Measurements from ENCODE around the gene POU2AF2.

The POU2AF2 gene

DNA sequence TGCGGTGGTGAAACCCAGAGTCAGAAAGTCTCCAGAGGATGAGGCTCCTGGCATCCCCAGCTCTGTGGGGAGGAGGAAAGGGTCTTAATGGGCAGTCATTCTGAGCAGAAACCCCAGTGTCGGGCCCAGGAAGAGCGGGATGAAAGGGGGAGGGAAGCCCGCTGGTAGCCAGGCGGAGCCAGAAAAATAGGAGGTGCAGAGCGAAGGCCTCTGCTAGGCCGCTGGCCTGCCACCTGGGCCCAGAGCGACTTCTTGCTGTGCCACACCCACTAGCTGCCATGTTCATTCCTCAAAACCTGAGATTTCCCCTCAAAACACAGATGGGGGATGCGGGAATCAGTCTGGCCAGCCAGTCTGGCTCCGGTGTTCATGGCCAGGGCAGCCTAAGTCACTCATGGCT, 52.2 kb downstream of the POU2AF2 start:
- Histone ChIP-seq H3K27ac (no peak overlapping the region), H3K9me3 (ENCODE audit: severe bottlenecking) (no peaks in the 10 kb centered on the region), H3K36me3 (no peaks in the 10 kb centered on the region), H3K27me3 (ENCODE audit: insufficient read depth, low read depth, severe bottlenecking) (no peaks in the 10 kb centered on the region), H3K4me3 (ENCODE audit: low read depth, low read length) (no peak overlapping the region)
- no peak for DNase-seq
- TF ChIP-seq, protein P1, sequence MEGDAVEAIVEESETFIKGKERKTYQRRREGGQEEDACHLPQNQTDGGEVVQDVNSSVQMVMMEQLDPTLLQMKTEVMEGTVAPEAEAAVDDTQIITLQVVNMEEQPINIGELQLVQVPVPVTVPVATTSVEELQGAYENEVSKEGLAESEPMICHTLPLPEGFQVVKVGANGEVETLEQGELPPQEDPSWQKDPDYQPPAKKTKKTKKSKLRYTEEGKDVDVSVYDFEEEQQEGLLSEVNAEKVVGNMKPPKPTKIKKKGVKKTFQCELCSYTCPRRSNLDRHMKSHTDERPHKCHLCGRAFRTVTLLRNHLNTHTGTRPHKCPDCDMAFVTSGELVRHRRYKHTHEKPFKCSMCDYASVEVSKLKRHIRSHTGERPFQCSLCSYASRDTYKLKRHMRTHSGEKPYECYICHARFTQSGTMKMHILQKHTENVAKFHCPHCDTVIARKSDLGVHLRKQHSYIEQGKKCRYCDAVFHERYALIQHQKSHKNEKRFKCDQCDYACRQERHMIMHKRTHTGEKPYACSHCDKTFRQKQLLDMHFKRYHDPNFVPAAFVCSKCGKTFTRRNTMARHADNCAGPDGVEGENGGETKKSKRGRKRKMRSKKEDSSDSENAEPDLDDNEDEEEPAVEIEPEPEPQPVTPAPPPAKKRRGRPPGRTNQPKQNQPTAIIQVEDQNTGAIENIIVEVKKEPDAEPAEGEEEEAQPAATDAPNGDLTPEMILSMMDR (IDR thresholded peaks at IDR 0.05; ENCODE audit: low read depth, low read length) = no peak

DNA sequence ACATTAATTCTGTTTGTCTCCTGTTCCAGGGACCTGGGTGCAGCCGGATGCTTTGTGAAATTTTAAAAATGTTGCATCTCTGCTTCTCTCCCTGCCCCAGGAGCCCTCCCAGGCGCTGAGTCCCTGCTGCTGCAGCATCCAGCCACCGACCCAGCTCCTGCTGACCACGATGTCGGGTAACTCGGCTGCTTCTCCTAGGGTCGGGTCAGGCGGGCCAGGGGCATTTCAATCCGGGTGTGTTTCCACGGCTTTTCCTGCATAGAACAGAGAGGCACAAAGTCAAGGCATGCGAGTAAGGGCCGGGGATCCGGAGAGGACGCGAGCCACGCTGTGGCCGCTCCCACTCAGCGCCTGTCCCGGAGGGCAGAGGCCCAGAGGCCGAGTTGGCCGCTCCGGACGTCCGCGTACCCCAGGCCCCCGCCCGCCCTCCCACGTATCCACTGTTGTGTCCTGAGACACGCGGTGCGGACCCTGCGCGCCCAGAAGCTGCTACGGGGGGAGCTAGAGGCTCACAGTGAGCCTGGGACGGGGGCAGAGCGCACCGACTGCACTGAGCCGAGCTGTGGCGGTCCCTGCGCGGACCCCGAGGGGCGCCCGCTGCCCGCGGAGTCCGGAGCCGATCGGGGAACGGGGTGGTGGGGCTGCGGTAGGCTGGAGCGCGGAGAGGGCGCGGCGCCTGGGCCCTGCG, 53.0 kb downstream of the POU2AF2 start, which contains the start of gene POU2AF3:
POU2AF3 (plus strand) TSS at position 134 of the 688 bp plus-strand sequence; CDS start at position 170, 36 bp downstream.
- TF ChIP-seq, protein P1 (IDR thresholded peaks at IDR 0.05; ENCODE audit: low read depth, low read length) = no peak
- H3K27me3 ChIP-seq (ENCODE audit: insufficient read depth, low read depth, severe bottlenecking) = no peaks in the 10 kb centered on the region
- peak within 1 kb of the TSS; percentile 27; the same call in 1 of the 2 replicates for H3K27ac ChIP-seq

DNA sequence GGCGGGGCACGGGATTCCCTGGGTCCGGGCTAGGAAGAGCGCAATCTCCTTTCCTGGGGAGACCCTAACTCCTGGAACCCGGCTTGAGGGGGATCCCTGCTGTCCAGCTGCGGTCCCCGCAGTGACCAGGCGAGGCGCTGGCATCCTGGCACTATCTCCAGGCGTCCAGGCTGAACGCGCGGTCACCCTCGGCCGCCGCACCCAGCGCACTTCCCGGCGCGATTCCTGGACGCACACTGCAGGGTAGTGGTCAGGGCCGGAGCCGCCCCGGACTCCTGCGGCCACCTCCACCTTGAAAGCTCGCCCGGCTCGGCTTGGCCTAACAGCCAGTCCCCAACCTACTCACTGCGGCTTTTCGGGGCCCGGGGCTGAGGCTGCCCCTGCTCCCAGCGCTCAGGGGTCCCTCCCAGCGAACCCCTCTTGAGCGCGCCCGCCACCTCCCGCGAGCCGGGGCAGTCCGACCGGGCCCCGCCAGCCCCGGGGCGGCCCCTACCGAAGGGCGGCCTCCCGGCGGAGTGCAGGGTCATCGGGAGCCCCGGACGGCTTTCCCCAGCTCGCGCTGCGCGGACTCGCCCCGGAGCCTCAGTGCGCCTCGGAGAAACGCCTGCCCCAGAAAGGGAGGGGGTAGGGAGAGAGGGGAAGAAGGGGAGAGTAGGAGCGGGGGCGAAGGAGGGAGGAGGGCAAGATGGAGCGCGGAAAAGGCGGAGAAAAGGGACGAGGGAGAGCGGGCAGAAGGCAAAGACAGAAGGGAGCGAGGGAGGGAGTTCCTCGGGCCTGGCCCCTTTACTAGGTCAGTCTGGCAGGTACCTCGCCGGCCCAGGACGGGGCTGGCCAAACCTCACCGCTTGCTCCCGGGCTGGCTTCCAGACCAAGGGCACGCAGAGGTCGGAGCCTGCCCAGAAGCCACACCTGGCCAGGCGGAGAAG, 53.8 kb downstream of the POU2AF2 start:
- H3K27me3 ChIP-seq (ENCODE audit: insufficient read depth, low read depth, severe bottlenecking) = no peaks in the 10 kb centered on the region
- H3K4me3 ChIP-seq (ENCODE audit: low read depth, low read length) = peak overlapping the region; percentile 52
- DNase-seq = peak; percentile 53
- H3K9me3 ChIP-seq (ENCODE audit: severe bottlenecking) = no peaks in the 10 kb centered on the region
- TF ChIP-seq, protein P1 (IDR thresholded peaks at IDR 0.05; ENCODE audit: low read depth, low read length) = peak; percentile 60
- no peaks in the 10 kb centered on the region for H3K36me3 ChIP-seq
- H3K27ac ChIP-seq = peak overlapping the region; percentile 27; the same call in 1 of the 2 replicates

More for the DNA sequence above, 53.0 kb downstream of the POU2AF2 start, which contains the start of gene POU2AF3:
- no peak for DNase-seq
- Histone ChIP-seq H3K9me3 (ENCODE audit: severe bottlenecking) (no peaks in the 10 kb centered on the region), H3K36me3 (no peaks in the 10 kb centered on the region), H3K4me3 (ENCODE audit: low read depth, low read length) (peak within 1 kb of the TSS; percentile 52)

DNA sequence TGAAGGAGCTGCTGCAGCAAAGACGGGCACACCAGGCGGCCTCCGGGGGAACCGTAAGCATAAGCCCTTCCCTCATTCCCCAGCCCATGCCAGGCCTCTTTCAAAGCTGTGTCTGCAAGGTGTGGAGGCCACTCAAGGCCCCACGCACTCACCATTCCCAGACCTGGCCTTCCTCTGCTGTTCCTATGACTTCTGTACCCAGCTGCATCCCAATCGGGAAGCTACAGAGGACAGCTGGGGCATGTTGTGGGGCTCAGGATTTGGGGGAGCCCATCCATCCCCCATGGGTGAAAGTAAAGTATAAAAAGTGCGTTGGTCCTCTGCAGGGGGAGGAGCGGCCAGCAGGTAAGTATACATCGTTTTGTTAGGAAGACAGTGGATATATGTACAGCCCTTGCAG, 55.0 kb downstream of the POU2AF2 start:
- no peak overlapping the region for H3K27ac ChIP-seq
- TF ChIP-seq, protein P1 (IDR thresholded peaks at IDR 0.05; ENCODE audit: low read depth, low read length) = no peak
- no peak for DNase-seq
- H3K36me3 ChIP-seq = no peaks in the 10 kb centered on the region
- H3K4me3 ChIP-seq (ENCODE audit: low read depth, low read length) = no peak overlapping the region
- H3K27me3 ChIP-seq (ENCODE audit: insufficient read depth, low read depth, severe bottlenecking) = no peaks in the 10 kb centered on the region
- H3K9me3 ChIP-seq (ENCODE audit: severe bottlenecking) = no peaks in the 10 kb centered on the region

DNA sequence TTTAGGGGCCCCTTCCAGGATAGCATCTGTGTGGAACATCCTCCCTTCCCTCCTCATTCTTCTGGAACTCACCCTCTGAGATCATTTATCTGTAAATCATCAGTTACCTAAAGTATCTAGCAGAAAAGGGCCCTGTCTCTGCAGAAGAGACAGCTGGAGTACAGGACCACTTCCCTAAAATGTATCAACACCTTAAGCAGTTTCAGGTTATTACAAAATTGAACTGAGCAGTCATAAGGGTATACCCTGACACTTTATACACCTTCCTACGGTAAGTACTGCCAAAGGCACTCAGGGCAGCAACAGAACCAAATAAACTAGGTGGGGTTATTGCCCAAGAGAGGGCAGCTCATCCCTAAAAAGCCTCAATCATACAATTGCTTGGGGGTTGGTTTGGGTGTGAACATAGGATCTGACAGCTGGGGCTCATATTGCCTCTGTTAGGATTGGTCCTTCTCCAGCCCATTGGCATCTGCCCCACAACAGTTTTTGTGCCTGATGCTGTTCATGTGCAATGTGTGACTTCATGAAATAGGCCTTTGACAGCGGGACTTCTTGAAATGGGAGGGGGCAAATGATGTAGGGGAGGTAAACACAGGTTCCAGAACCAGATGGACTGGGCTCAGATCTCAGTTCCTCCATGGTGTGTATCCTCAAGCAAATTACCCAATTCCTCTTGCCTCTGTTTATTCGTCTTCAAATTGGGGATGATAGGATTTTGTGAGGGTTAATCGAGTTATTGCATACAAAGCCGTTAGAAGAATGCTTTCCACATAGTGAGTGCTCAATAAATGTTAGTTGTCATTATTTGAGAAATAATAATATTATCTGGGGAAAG, 55.7 kb downstream of the POU2AF2 start:
- no peaks in the 10 kb centered on the region for H3K36me3 ChIP-seq
- no peak for DNase-seq
- no peaks in the 10 kb centered on the region for H3K9me3 ChIP-seq (ENCODE audit: severe bottlenecking)
- no peak overlapping the region for H3K27ac ChIP-seq
- TF ChIP-seq, protein P1 (IDR thresholded peaks at IDR 0.05; ENCODE audit: low read depth, low read length) = no peak
- no peak overlapping the region for H3K4me3 ChIP-seq (ENCODE audit: low read depth, low read length)
- no peaks in the 10 kb centered on the region for H3K27me3 ChIP-seq (ENCODE audit: insufficient read depth, low read depth, severe bottlenecking)
